ENCODE data around the gene SCUBE3. TPM values are rescaled to one million over a fixed set of nuclear protein-coding genes. Genes with fewer than 3 reads are reported as not detected.

Gene SCUBE3
- total RNA-seq, 1 experiment from 2014 or later: 0.17 TPM

DNA sequence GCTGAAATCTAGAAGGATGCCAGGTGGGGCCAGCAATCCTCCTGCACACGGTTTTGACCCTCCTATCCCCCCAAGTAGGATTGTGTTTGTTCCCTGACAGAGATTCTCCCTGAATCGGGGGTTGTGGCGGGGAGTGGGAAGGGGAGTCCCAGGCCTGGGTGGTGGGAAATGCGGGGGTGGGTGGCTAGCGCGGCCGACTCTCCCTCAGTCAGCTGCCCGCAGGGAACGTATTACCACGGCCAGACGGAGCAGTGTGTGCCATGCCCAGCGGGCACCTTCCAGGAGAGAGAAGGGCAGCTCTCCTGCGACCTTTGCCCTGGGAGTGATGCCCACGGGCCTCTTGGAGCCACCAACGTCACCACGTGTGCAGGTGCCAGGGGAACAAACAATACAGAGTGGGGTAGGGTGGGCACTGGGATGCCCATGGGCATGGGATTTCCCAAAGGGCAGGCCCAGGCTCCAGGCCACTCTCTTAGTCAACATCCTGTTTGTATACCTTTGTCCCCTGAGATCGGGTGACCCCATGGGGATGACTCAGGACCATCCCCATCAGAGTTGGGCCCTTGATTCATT lies 29.7 kb downstream of the SCUBE3 start:
- no peaks in the 10 kb centered on the region for H3K36me3 ChIP-seq (ENCODE audit: low read depth)
- ChIA-PET POLR2A (ENCODE audit: unreplicated experiment) (no interaction called here), CTCF (no interaction called here)
- TF ChIP-seq, protein P1, sequence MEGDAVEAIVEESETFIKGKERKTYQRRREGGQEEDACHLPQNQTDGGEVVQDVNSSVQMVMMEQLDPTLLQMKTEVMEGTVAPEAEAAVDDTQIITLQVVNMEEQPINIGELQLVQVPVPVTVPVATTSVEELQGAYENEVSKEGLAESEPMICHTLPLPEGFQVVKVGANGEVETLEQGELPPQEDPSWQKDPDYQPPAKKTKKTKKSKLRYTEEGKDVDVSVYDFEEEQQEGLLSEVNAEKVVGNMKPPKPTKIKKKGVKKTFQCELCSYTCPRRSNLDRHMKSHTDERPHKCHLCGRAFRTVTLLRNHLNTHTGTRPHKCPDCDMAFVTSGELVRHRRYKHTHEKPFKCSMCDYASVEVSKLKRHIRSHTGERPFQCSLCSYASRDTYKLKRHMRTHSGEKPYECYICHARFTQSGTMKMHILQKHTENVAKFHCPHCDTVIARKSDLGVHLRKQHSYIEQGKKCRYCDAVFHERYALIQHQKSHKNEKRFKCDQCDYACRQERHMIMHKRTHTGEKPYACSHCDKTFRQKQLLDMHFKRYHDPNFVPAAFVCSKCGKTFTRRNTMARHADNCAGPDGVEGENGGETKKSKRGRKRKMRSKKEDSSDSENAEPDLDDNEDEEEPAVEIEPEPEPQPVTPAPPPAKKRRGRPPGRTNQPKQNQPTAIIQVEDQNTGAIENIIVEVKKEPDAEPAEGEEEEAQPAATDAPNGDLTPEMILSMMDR (conservative IDR thresholded peaks at IDR 0.05): no peak
- no peak for TF ChIP-seq EZH2 (IDR thresholded peaks at IDR 0.05; ENCODE audit: low read depth)
- peaks cover 20% of the 10 kb centered on the region for H3K4me1 ChIP-seq (replicated peaks; ENCODE audit: insufficient read depth)
- no peak overlapping the region for H3K4me2 ChIP-seq
- no peaks in the 10 kb centered on the region for H3K79me2 ChIP-seq (ENCODE audit: low read depth)
- H3F3A ChIP-seq (ENCODE audit: insufficient read depth, low read depth): peaks cover 11% of the 10 kb centered on the region
- no peak overlapping the region for H3K27ac ChIP-seq
- intact Hi-C loops (cut with micrococcal nuclease; ENCODE audit: unreplicated experiment): loop anchor here (5.0 kb wide), 1 partner anchor 716 kb away; no protein-coding TSS in a partner anchor
- BruUV-seq (replicated peaks): no TSS peak
- no peaks in the 10 kb centered on the region for H3K9me3 ChIP-seq (ENCODE audit: insufficient read depth, low read depth)
- H3K9me2 ChIP-seq (ENCODE audit: insufficient read depth): no peaks in the 10 kb centered on the region
- no peak for DNase-seq
- no peaks in the 10 kb centered on the region for H3K27me3 ChIP-seq (ENCODE audit: insufficient read depth, low read depth)
- no peak overlapping the region for H3K4me3 ChIP-seq
- H4K20me1 ChIP-seq (ENCODE audit: insufficient read depth): no peaks in the 10 kb centered on the region
- no peak overlapping the region for H2AFZ ChIP-seq

DNA sequence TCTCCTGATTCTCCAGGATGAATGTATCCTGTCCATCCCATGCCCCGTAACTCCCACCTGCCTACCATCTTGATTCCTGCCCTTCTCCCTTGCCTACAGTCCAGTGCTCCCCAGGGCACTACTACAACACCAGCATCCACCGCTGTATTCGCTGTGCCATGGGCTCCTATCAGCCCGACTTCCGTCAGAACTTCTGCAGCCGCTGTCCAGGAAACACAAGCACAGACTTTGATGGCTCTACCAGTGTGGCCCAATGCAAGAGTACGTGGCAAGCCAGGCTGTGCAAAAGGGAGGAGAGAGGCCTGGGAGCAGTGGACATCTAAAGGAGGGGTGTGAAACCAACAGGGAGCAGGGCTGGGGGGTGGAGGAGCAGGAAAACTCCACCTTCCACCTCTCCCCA lies 30.8 kb downstream of the SCUBE3 start:
- BruUV-seq (replicated peaks): no TSS peak
- no peak for DNase-seq
- H3K4me1 ChIP-seq (replicated peaks; ENCODE audit: insufficient read depth): peaks cover 20% of the 10 kb centered on the region
- H3K79me2 ChIP-seq (ENCODE audit: low read depth): no peaks in the 10 kb centered on the region
- no peaks in the 10 kb centered on the region for H3K9me3 ChIP-seq (ENCODE audit: insufficient read depth, low read depth)
- peaks cover 11% of the 10 kb centered on the region for H3F3A ChIP-seq (ENCODE audit: insufficient read depth, low read depth)
- TF ChIP-seq EZH2 (IDR thresholded peaks at IDR 0.05; ENCODE audit: low read depth): no peak
- TF ChIP-seq, protein P1 (conservative IDR thresholded peaks at IDR 0.05): no peak
- intact Hi-C loops (cut with micrococcal nuclease; ENCODE audit: unreplicated experiment): loop anchor here (5.0 kb wide), 1 partner anchor 717 kb away; no protein-coding TSS in a partner anchor
- ChIA-PET POLR2A (ENCODE audit: unreplicated experiment) (no interaction called here), CTCF (no interaction called here)
- no peak overlapping the region for H3K4me3 ChIP-seq
- H3K9me2 ChIP-seq (ENCODE audit: insufficient read depth): no peaks in the 10 kb centered on the region
- no peak overlapping the region for H2AFZ ChIP-seq
- H3K36me3 ChIP-seq (ENCODE audit: low read depth): no peaks in the 10 kb centered on the region
- no peak overlapping the region for H3K27ac ChIP-seq
- H3K4me2 ChIP-seq: no peak overlapping the region
- H3K27me3 ChIP-seq (ENCODE audit: insufficient read depth, low read depth): no peaks in the 10 kb centered on the region
- H4K20me1 ChIP-seq (ENCODE audit: insufficient read depth): no peaks in the 10 kb centered on the region

DNA sequence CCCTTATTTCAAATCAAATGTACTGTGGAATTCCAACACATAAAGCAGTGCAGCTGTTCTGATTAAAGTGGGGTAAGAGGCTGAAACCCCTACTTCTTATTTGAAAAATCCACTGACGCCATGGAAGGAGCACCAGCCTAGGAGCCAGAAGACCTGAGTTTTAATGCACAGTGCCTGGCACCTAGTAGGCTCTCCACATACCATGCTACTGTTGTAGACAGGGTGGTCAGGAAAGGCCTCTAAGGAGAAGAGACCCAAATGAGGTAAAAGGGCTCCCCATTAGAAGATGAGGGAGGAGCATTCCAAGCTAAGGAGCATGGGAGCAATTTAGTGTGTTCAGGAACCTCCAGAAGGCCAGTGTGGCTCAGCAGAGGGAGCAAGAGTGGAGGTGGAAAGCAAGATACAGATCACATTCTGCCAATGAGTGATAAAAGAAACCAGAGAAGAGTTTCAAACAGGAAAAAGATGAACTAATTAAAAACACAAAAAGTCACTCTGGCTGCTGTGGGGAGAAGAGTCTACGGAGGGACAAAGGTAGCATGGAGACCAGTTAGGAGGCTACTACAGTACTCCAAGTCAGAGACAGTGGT lies 34.0 kb downstream of the SCUBE3 start:
- no peak overlapping the region for H3K4me2 ChIP-seq
- H3K79me2 ChIP-seq (ENCODE audit: low read depth): no peaks in the 10 kb centered on the region
- no TSS peak for BruUV-seq (replicated peaks)
- H3K4me1 ChIP-seq (replicated peaks; ENCODE audit: insufficient read depth): peaks cover 4% of the 10 kb centered on the region; the same call in 1 of the 2 replicates
- H3K4me3 ChIP-seq: no peak overlapping the region
- H3K9me2 ChIP-seq (ENCODE audit: insufficient read depth): no peaks in the 10 kb centered on the region
- POLR2A ChIA-PET (ENCODE audit: unreplicated experiment): no interaction called here
- no peak overlapping the region for H3K27ac ChIP-seq
- no peaks in the 10 kb centered on the region for H4K20me1 ChIP-seq (ENCODE audit: insufficient read depth)
- TF ChIP-seq, protein P1 (conservative IDR thresholded peaks at IDR 0.05): no peak
- TF ChIP-seq EZH2 (IDR thresholded peaks at IDR 0.05; ENCODE audit: low read depth): no peak
- H3K9me3 ChIP-seq (ENCODE audit: insufficient read depth, low read depth): no peaks in the 10 kb centered on the region
- no peak for DNase-seq
- intact Hi-C loops (cut with micrococcal nuclease; ENCODE audit: unreplicated experiment): no loop called here
- no peaks in the 10 kb centered on the region for H3K36me3 ChIP-seq (ENCODE audit: low read depth)
- CTCF ChIA-PET: no interaction called here
- H2AFZ ChIP-seq: no peak overlapping the region
- H3F3A ChIP-seq (ENCODE audit: insufficient read depth, low read depth): no peaks in the 10 kb centered on the region
- H3K27me3 ChIP-seq (ENCODE audit: insufficient read depth, low read depth): no peaks in the 10 kb centered on the region
